ENCODE results near the gene INPP5A. TPM values are rescaled to one million over a fixed set of nuclear protein-coding genes. Genes with fewer than 3 reads are reported as not detected.

INPP5A gene
- total and polyA plus RNA-seq, 10 donors = 11.1 to 41.3 (median 30.8) TPM

DNA sequence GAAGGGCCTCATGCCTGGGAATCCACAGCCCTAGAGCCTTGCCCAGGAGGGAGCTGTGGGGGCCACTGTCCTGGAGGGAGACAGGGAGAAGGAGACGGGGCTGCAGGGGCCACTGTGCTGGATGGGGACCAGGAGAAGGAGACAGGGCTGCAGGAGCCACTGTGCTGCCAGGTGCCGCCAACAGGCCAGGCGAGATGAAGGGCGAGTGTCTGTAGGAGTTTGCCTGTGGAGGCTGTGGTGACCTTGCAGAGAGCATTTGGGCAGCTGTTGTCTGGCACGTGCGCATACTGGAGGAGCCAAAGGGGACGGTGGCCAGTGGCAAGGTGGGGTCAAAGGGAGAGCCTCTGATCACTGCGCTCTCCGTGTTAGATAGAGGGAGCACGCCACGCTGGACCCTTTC, 169.1 kb downstream of the INPP5A start:
- intact Hi-C loops (cut with DNase I; ENCODE audit: low total_unique reads) = no loop called here
- 95 to 99% (median 96%) methylated on average over 10 to 11 of the region's 11 CpGs for WGBS, 5 donors
- H3K27me3 ChIP-seq (replicated peaks in 1 of 7) = no peaks in the 10 kb centered on the region
- H3K4me1 ChIP-seq = peaks cover 0 to 3% (median 0%) of the 10 kb centered on the region in 6 donors
- no peak overlapping the region for H3K27ac ChIP-seq
- peaks cover 0 to 98% (median 37%) of the 10 kb centered on the region in 6 donors for H3K36me3 ChIP-seq
- no peak overlapping the region for H3K4me3 ChIP-seq
- no peak for TF ChIP-seq POLR2A (IDR thresholded peaks at IDR 0.05)
- TF ChIP-seq POLR2AphosphoS5 (IDR thresholded peaks at IDR 0.05) = peak in 1 of 3 donors; percentile 21
- peaks cover 0 to 30% (median 23%) of the 10 kb centered on the region in 8 donors for H3K9me3 ChIP-seq
- peak; percentile 58 for DNase-seq

DNA sequence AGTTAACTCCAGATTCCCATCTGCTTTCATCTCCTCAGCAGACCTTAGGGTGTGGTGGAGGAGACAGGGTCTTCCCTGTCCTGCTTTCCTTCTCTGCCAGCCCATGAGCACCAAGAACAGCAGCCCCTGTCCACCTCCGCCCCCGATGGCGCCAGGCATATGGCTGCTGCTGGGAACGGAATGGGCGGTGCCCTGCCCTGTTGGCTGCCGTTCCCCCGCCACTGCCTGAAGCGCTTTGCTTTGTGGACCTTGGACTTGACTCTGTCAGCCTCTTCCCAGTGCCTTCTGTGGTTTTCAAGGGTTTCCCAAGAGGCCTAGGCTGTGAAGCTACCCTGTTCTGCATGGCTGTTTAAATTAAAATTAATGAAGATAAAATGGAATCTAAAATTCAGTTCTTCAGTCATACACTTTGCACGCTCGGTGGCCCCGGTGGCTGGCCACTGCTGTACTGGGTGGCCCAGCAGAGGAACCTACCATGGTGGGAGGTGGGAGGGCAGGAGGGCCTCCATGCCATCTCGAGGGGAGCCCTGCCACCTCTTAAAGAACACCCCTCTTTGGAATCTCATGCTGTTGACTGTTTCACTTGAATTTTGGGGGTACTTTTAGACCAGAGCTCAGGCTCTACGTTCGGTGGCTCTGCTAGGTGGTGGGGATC, 169.7 kb downstream of the INPP5A start:
- no peaks in the 10 kb centered on the region for H3K27me3 ChIP-seq (replicated peaks in 1 of 7)
- peaks cover 0 to 98% (median 39%) of the 10 kb centered on the region in 6 donors for H3K36me3 ChIP-seq
- no peak overlapping the region for H3K4me3 ChIP-seq
- peaks cover 0 to 30% (median 23%) of the 10 kb centered on the region in 8 donors for H3K9me3 ChIP-seq
- 91 to 98% (median 94%) methylated on average over 14 of the region's 14 CpGs for WGBS, 5 donors
- TF ChIP-seq POLR2A (IDR thresholded peaks at IDR 0.05) = no peak
- TF ChIP-seq, protein P1, sequence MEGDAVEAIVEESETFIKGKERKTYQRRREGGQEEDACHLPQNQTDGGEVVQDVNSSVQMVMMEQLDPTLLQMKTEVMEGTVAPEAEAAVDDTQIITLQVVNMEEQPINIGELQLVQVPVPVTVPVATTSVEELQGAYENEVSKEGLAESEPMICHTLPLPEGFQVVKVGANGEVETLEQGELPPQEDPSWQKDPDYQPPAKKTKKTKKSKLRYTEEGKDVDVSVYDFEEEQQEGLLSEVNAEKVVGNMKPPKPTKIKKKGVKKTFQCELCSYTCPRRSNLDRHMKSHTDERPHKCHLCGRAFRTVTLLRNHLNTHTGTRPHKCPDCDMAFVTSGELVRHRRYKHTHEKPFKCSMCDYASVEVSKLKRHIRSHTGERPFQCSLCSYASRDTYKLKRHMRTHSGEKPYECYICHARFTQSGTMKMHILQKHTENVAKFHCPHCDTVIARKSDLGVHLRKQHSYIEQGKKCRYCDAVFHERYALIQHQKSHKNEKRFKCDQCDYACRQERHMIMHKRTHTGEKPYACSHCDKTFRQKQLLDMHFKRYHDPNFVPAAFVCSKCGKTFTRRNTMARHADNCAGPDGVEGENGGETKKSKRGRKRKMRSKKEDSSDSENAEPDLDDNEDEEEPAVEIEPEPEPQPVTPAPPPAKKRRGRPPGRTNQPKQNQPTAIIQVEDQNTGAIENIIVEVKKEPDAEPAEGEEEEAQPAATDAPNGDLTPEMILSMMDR (IDR thresholded peaks at IDR 0.05 in 8 of 11, conservative IDR thresholded peaks at IDR 0.05 in 3 of 11) = no peak
- no peak for TF ChIP-seq POLR2AphosphoS5 (IDR thresholded peaks at IDR 0.05)
- peak; percentile 41 for DNase-seq
- no peak overlapping the region for H3K27ac ChIP-seq
- intact Hi-C loops (cut with DNase I; ENCODE audit: low total_unique reads) = no loop called here
- H3K4me1 ChIP-seq = no peaks in the 10 kb centered on the region

DNA sequence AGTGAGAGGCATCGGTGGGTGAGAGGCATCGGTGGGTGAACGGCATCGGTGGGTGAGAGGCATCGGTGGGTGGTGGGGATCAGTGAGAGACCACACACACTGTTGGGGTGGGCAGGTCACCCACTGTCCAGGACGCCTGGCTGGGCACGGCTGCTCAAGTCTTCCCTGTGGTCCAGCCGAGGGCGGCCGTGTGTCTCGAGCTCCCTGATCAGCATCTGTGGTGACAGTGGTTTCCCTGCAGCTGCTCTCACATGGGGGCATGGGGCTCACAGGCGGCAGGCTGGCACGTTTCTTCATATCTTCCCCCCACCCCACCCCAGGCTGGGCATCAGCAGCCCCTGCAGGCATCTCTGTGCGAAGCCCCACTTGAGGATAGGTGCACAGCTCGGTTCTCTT, 170.2 kb downstream of the INPP5A start:
- H3K27me3 ChIP-seq (replicated peaks in 1 of 7) = no peaks in the 10 kb centered on the region
- H3K4me1 ChIP-seq = no peaks in the 10 kb centered on the region
- WGBS, 5 donors = 92 to 95% (median 93%) methylated on average over 15 of the region's 15 CpGs
- peaks cover 0 to 30% (median 23%) of the 10 kb centered on the region in 8 donors for H3K9me3 ChIP-seq
- intact Hi-C loops (cut with DNase I; ENCODE audit: low total_unique reads) = no loop called here
- no peak overlapping the region for H3K27ac ChIP-seq
- no peak overlapping the region for H3K4me3 ChIP-seq
- no peak for TF ChIP-seq POLR2A (IDR thresholded peaks at IDR 0.05)
- TF ChIP-seq POLR2AphosphoS5 (IDR thresholded peaks at IDR 0.05) = no peak
- TF ChIP-seq, protein P1 (IDR thresholded peaks at IDR 0.05 in 8 of 11, conservative IDR thresholded peaks at IDR 0.05 in 3 of 11) = no peak
- peak; percentile 67 for DNase-seq
- H3K36me3 ChIP-seq = peaks cover 0 to 98% (median 39%) of the 10 kb centered on the region in 6 donors

DNA sequence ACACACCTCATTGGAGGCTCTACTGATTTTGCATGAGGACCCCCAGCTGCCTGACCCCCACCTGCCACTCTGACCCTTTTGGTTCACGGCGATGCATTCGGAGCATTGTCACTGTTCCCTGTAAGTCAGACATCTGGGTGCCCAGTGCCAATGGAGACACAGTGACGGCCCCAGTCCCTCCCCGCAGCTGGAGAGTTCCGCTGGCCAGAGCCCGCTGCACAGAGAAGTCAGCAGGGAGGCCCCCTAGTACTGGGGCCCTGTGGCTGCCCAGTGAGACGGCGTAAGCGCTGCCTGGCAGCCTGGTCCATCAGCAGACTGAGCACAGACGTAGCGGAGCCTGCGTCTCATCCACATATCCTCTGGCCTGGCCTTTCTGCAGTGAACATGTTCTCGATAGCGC, 170.9 kb downstream of the INPP5A start:
- Histone ChIP-seq H3K4me1 (no peaks in the 10 kb centered on the region), H3K27ac (no peak overlapping the region), H3K36me3 (peaks cover 0 to 98% (median 39%) of the 10 kb centered on the region in 6 donors), H3K4me3 (no peak overlapping the region), H3K27me3 (replicated peaks in 1 of 7) (no peaks in the 10 kb centered on the region), H3K9me3 (peaks cover 0 to 30% (median 23%) of the 10 kb centered on the region in 8 donors)
- DNase-seq = peak; percentile 57
- TF ChIP-seq POLR2A (IDR thresholded peaks at IDR 0.05) = no peak
- no peak for TF ChIP-seq POLR2AphosphoS5 (IDR thresholded peaks at IDR 0.05)
- TF ChIP-seq, protein P1 (IDR thresholded peaks at IDR 0.05 in 8 of 11, conservative IDR thresholded peaks at IDR 0.05 in 3 of 11) = no peak
- intact Hi-C loops (cut with DNase I; ENCODE audit: low total_unique reads) = no loop called here
- WGBS, 5 donors = 95 to 98% (median 96%) methylated on average over 15 of the region's 15 CpGs
